ENCODE data around the gene KIFC3. TPM values are rescaled to one million over a fixed set of nuclear protein-coding genes. Genes with fewer than 3 reads are reported as not detected.
A peak's percentile ranks its signal among the peaks of the same experiment; 100 is the strongest.

The KIFC3 gene
- total RNA-seq, 1 experiment from 2014 or later = 32.6 TPM

DNA sequence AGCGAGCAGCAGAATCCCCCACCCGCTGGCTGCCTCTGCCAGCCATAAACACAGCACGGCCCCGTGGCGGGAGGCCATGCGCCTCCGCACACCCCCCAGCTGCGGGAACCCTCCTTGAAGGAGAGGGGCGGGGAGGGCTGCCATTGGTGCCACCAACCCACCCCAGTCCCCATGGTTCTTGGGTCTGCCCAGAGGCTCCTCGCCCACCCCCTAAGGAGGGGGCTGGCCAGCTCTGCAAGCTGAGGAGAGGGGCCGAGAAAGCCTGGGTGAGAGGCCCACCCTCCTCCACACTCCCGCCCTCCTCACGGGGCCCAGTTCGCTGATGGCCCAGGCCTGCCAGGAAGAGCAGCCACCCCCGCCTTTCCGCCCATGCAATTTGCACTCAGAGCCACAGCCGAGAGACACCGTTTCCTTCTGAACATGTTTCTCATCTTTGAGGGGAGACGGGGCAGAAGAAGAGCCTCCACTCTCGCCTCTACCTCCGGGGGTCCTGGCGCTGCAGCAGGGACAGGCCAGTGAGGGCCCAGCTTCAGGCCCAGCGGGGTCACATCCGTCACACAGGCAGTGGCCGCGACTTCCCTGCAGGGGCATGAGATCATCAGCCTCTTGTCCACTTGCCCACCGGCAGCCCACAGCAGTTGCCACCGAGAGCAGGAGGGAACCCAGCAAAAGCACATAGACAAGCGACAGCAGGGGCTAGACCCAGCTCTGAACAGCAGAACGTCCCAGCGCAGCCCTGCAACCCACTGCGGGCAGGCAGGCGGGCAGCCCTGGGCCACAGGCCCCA lies 43.8 kb downstream of the KIFC3 start:
- TF ChIP-seq, protein P1, sequence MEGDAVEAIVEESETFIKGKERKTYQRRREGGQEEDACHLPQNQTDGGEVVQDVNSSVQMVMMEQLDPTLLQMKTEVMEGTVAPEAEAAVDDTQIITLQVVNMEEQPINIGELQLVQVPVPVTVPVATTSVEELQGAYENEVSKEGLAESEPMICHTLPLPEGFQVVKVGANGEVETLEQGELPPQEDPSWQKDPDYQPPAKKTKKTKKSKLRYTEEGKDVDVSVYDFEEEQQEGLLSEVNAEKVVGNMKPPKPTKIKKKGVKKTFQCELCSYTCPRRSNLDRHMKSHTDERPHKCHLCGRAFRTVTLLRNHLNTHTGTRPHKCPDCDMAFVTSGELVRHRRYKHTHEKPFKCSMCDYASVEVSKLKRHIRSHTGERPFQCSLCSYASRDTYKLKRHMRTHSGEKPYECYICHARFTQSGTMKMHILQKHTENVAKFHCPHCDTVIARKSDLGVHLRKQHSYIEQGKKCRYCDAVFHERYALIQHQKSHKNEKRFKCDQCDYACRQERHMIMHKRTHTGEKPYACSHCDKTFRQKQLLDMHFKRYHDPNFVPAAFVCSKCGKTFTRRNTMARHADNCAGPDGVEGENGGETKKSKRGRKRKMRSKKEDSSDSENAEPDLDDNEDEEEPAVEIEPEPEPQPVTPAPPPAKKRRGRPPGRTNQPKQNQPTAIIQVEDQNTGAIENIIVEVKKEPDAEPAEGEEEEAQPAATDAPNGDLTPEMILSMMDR (conservative IDR thresholded peaks at IDR 0.05; ENCODE audit: low read depth, low read length) = no peak
- TF ChIP-seq EZH2phosphoT487 (IDR thresholded peaks at IDR 0.05; ENCODE audit: borderline replicate concordance, low read length) (no peak), EZH2 (IDR thresholded peaks at IDR 0.05; ENCODE audit: low read length, unreplicated experiment) (no peak)
- no peaks in the 10 kb centered on the region for H3K9me3 ChIP-seq (ENCODE audit: low read length)
- no peaks in the 10 kb centered on the region for H3K79me2 ChIP-seq (ENCODE audit: low read length)
- H3K4me2 ChIP-seq (ENCODE audit: low read length) = no peak overlapping the region
- H3K9ac ChIP-seq (ENCODE audit: low read length) = no peak overlapping the region
- no peaks in the 10 kb centered on the region for H4K20me1 ChIP-seq (ENCODE audit: low read length)
- no peaks in the 10 kb centered on the region for H3K4me1 ChIP-seq (ENCODE audit: insufficient read depth, low read length)
- no peak overlapping the region for H3K27ac ChIP-seq (ENCODE audit: low read length)
- POLR2A ChIA-PET (ENCODE audit: unreplicated experiment) = no interaction called here
- H2AFZ ChIP-seq (ENCODE audit: low read length) = no peak overlapping the region
- no TSS peak for BruUV-seq (replicated peaks)
- no peaks in the 10 kb centered on the region for H3K36me3 ChIP-seq (ENCODE audit: low read depth, low read length)
- no peaks in the 10 kb centered on the region for H3K9me2 ChIP-seq (replicated peaks; ENCODE audit: low read length)
- no peak overlapping the region for H3K4me3 ChIP-seq (ENCODE audit: low read length)
- DNase-seq (no peak), ATAC-seq (no peak)
- CTCF ChIA-PET = no interaction called here
- no peaks in the 10 kb centered on the region for H3K27me3 ChIP-seq (ENCODE audit: low read length)
- intact Hi-C loops (cut with micrococcal nuclease) = no loop called here
- H3F3A ChIP-seq (ENCODE audit: low read length, unreplicated experiment) = no peaks in the 10 kb centered on the region

DNA sequence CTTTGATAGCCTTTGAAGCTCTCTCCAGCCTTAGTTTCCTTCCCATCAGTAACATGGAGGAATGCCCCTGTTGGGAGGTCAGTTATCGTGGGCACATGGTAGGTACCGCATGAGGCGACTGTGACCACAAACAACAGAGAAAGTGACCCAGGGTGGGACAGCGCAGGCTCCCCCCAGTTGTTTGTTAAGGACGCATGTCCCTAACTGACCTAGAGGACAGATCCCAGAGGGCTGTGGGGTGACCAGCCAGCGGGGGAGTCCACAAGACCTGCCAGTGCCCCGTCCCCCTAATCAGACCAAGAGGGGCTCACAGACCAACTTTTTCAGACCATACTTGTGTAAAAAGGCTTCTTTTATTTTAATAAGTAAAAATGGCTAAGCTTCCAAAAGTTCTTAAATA lies 44.4 kb downstream of the KIFC3 start:
- Histone ChIP-seq H3K4me2 (ENCODE audit: low read length) (no peak overlapping the region), H3F3A (ENCODE audit: low read length, unreplicated experiment) (no peaks in the 10 kb centered on the region), H3K27ac (ENCODE audit: low read length) (no peak overlapping the region), H3K9me2 (replicated peaks; ENCODE audit: low read length) (no peaks in the 10 kb centered on the region), H3K79me2 (ENCODE audit: low read length) (no peaks in the 10 kb centered on the region), H3K4me1 (ENCODE audit: insufficient read depth, low read length) (no peaks in the 10 kb centered on the region), H3K9me3 (ENCODE audit: low read length) (no peaks in the 10 kb centered on the region), H3K36me3 (ENCODE audit: low read depth, low read length) (no peaks in the 10 kb centered on the region), H2AFZ (ENCODE audit: low read length) (no peak overlapping the region), H3K27me3 (ENCODE audit: low read length) (no peaks in the 10 kb centered on the region), H3K4me3 (ENCODE audit: low read length) (no peak overlapping the region), H4K20me1 (ENCODE audit: low read length) (no peaks in the 10 kb centered on the region), H3K9ac (ENCODE audit: low read length) (no peak overlapping the region)
- no peak for ATAC-seq
- POLR2A ChIA-PET (ENCODE audit: unreplicated experiment) = no interaction called here
- no TSS peak for BruUV-seq (replicated peaks)
- intact Hi-C loops (cut with micrococcal nuclease) = loop anchor here (1.0 to 2.0 kb wide), 2 partner anchors 105 to 243 kb away; partner anchors contain the start of genes USB1 and ZNF319
- DNase-seq = no peak
- TF ChIP-seq EZH2 (IDR thresholded peaks at IDR 0.05; ENCODE audit: low read length, unreplicated experiment) (no peak), EZH2phosphoT487 (IDR thresholded peaks at IDR 0.05; ENCODE audit: borderline replicate concordance, low read length) (no peak)
- TF ChIP-seq, protein P1 (conservative IDR thresholded peaks at IDR 0.05; ENCODE audit: low read depth, low read length) = no peak
- CTCF ChIA-PET = no interaction called here

DNA sequence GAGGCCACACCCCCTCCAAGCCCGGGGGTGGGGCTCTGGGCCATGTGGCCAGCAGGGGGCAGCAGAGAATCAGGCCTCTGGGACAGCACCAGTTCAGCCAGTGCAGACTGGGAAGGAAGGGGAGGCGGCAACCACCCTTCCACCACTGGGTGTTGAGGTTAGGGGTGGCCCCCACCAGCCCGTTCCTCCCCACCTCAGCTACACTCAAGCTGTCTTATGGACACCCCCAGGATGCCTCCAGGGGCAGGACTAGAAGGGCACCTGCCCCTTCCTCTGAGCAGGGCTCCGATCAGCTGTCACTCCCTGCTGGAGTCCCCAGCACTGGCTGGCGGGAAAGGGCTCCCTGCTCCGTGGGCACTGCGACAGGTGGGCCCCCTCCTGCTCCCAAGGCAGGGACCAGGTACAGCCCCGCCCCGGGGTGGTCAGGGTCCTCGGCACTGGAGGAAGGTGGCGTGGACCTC lies 44.9 kb downstream of the KIFC3 start:
- H3K9me3 ChIP-seq (ENCODE audit: low read length) = no peaks in the 10 kb centered on the region
- BruUV-seq (replicated peaks) = no TSS peak
- no peak overlapping the region for H3K4me2 ChIP-seq (ENCODE audit: low read length)
- no peak overlapping the region for H3K9ac ChIP-seq (ENCODE audit: low read length)
- peak; percentile 94 for ATAC-seq
- no peaks in the 10 kb centered on the region for H3F3A ChIP-seq (ENCODE audit: low read length, unreplicated experiment)
- H3K4me1 ChIP-seq (ENCODE audit: insufficient read depth, low read length) = no peaks in the 10 kb centered on the region
- H3K9me2 ChIP-seq (replicated peaks; ENCODE audit: low read length) = no peaks in the 10 kb centered on the region
- H2AFZ ChIP-seq (ENCODE audit: low read length) = no peak overlapping the region
- no peaks in the 10 kb centered on the region for H3K27me3 ChIP-seq (ENCODE audit: low read length)
- POLR2A ChIA-PET (ENCODE audit: unreplicated experiment) = no interaction called here
- peak; percentile 84 for DNase-seq
- H3K36me3 ChIP-seq (ENCODE audit: low read depth, low read length) = no peaks in the 10 kb centered on the region
- intact Hi-C loops (cut with micrococcal nuclease) = loop anchor here (1.0 to 2.0 kb wide), 2 partner anchors 106 to 243 kb away; partner anchors contain the start of genes USB1 and ZNF319
- H3K4me3 ChIP-seq (ENCODE audit: low read length) = no peak overlapping the region
- H3K79me2 ChIP-seq (ENCODE audit: low read length) = no peaks in the 10 kb centered on the region
- no peaks in the 10 kb centered on the region for H4K20me1 ChIP-seq (ENCODE audit: low read length)
- TF ChIP-seq, protein P1 (conservative IDR thresholded peaks at IDR 0.05; ENCODE audit: low read depth, low read length) = peak; percentile 83
- no peak for TF ChIP-seq EZH2phosphoT487 (IDR thresholded peaks at IDR 0.05; ENCODE audit: borderline replicate concordance, low read length)
- CTCF ChIA-PET = interaction anchor here (1.0 kb wide), 1 partner anchor 106 kb away, joined by 4 read pairs; no protein-coding TSS in a partner anchor
- no peak overlapping the region for H3K27ac ChIP-seq (ENCODE audit: low read length)

Data from PC-3 (cell line).